Liver (tissue), 9 donors: ENCODE results near the gene OTOP2. TPM values are rescaled to one million over a fixed set of nuclear protein-coding genes. Genes with fewer than 3 reads are reported as not detected.
"Not testable (repeated sequence)": the region's sequence is repeated elsewhere in the genome, so short reads cannot be mapped to it uniquely, and the experiment has no call there.

Experiments
- DNase-seq: peaks from one replicate; pipeline ENCODE4 v3.0.0-alpha.2; 2017; ENCODE audit warnings: low spot score
- H3K27ac ChIP-seq, 2 donors: one replicate each; pipeline ENCODE4 v1.7.0; 2013; ENCODE audit warnings: inconsistent platforms in 2 of 2, low read length in 2 of 2, control low read depth in 1 of 2, low read depth in 1 of 2, mild to moderate bottlenecking in 1 of 2
- H3K27me3 ChIP-seq, 4 donors: one replicate each; pipeline versions ENCODE4 v1.6.1 to v1.7.0; 2013; ENCODE audit warnings: low read length in 3 of 4, inconsistent platforms in 1 of 4, mild to moderate bottlenecking in 1 of 4, moderate library complexity in 1 of 4; ENCODE audit not compliant: control insufficient read depth in 4 of 4, insufficient read depth in 4 of 4
- H3K36me3 ChIP-seq, 4 donors: one replicate each; pipeline versions ENCODE4 v1.6.1 to v1.7.0; 2013; ENCODE audit warnings: low read length in 3 of 4, mild to moderate bottlenecking in 3 of 4, low read depth in 1 of 4, moderate library complexity in 1 of 4; ENCODE audit not compliant: control insufficient read depth in 4 of 4, insufficient read depth in 3 of 4
- H3K4me1 ChIP-seq, 4 donors: one replicate each; pipeline versions ENCODE4 v1.6.1 to v1.7.0; 2013; ENCODE audit warnings: low read length in 3 of 4, mild to moderate bottlenecking in 3 of 4, moderate library complexity in 1 of 4; ENCODE audit not compliant: control insufficient read depth in 4 of 4, insufficient read depth in 4 of 4
- H3K4me3 ChIP-seq, 3 donors: one replicate each; pipeline versions ENCODE4 v1.6.1 to v1.7.0; 2013; ENCODE audit warnings: low read length in 3 of 3, control low read depth in 1 of 3, low read depth in 1 of 3, mild to moderate bottlenecking in 1 of 3
- H3K9ac ChIP-seq, 2 donors: one replicate each; pipeline ENCODE4 v1.7.0; 2013; ENCODE audit warnings: low read length in 2 of 2, mild to moderate bottlenecking in 2 of 2, moderate library complexity in 2 of 2, control low read depth in 1 of 2, low read depth in 1 of 2
- H3K9me3 ChIP-seq, 4 donors: one replicate each; pipeline versions ENCODE4 v1.6.1 to v1.7.0; 2013; ENCODE audit warnings: low read length in 3 of 4; ENCODE audit not compliant: control insufficient read depth in 4 of 4
- CTCF ChIP-seq: fragments of 150-350 bp; IDR thresholded peaks from 2 replicates; pipeline ENCODE4 v1.5.1; 2017; ENCODE audit warnings: improper control_type of control experiment, low read depth, low read length; ENCODE audit not compliant: missing input control
- EGR1 ChIP-seq, 2 donors: IDR thresholded peaks; 2 replicates each; pipeline ENCODE4 v1.6.1; 2016 to 2018; ENCODE audit warnings: antibody characterized with exemption in 2 of 2, low read depth in 2 of 2
- FOXA1 ChIP-seq: IDR thresholded peaks from 2 replicates; pipeline ENCODE4 v1.6.1; 2016; ENCODE audit warnings: antibody characterized with exemption
- FOXA2 ChIP-seq: IDR thresholded peaks from 2 replicates; pipeline ENCODE4 v1.6.1; 2016; ENCODE audit warnings: antibody characterized with exemption
- HNF4A ChIP-seq, 2 donors: conservative IDR thresholded peaks; 2 replicates each; pipeline ENCODE4 v1.6.1; 2016; ENCODE audit warnings: antibody characterized with exemption in 2 of 2, mild to moderate bottlenecking in 2 of 2
- HNF4G ChIP-seq: IDR thresholded peaks from 2 replicates; pipeline ENCODE4 v1.6.1; 2016; ENCODE audit warnings: antibody characterized with exemption
- JUND ChIP-seq, 2 donors: IDR thresholded peaks; 2 replicates each; pipeline ENCODE4 v1.6.1; 2016; ENCODE audit warnings: antibody characterized with exemption in 2 of 2
- NR2F2 ChIP-seq: IDR thresholded peaks from 2 replicates; pipeline ENCODE4 v1.6.1; 2016; ENCODE audit warnings: antibody characterized with exemption
- RAD21 ChIP-seq, 2 donors: IDR thresholded peaks; 2 replicates each; pipeline ENCODE4 v1.6.1; 2016; ENCODE audit warnings: antibody characterized with exemption in 2 of 2, mild to moderate bottlenecking in 2 of 2
- RXRA ChIP-seq, 2 donors: IDR thresholded peaks; 2 replicates each; pipeline ENCODE4 v1.6.1; 2017 to 2018; ENCODE audit warnings: antibody characterized with exemption in 2 of 2, mild to moderate bottlenecking in 1 of 2
- SP1 ChIP-seq: IDR thresholded peaks from 2 replicates; pipeline ENCODE4 v1.6.1; 2018; ENCODE audit warnings: antibody characterized with exemption, mild to moderate bottlenecking
- TAF1 ChIP-seq: conservative IDR thresholded peaks from 2 replicates; pipeline ENCODE4 v1.6.1; 2016; ENCODE audit warnings: antibody characterized with exemption, mild to moderate bottlenecking
- YY1 ChIP-seq: IDR thresholded peaks from 2 replicates; pipeline ENCODE4 v1.6.1; 2016; ENCODE audit warnings: antibody characterized with exemption, mild to moderate bottlenecking
- ZBTB33 ChIP-seq: IDR thresholded peaks from 2 replicates; pipeline ENCODE4 v1.6.1; 2016; ENCODE audit warnings: antibody characterized with exemption
- WGBS: extraction: QIAGEN DNeasy Blood & Tissue Kit; methylation state at CpG from one replicate; pipeline ENCODE4 v1.1.7; 2013; 5-methylcytosine and 5-hydroxymethylcytosine counted together
- polyA plus RNA-seq, 2 donors: library from polyadenylated mRNA; stranded (reverse) in 1 of 2; unstranded in 1 of 2; fragments of 200-250 nt in 1 of 2; fragments of >200 nt in 1 of 2; fragmentation: Nextera tagmentation in 1 of 2; extraction: Ambion mirVana in 1 of 2; gene quantifications; one replicate each; pipeline versions ENCODE4 v1.2.1 to v1.2.3, GENCODE V29; 2013 to 2015
- total RNA-seq, 2 donors: library from RNA; depleted of rRNA; stranded (reverse); fragments of >200 nt; gene quantifications; one replicate each; pipeline ENCODE4 v1.2.3, GENCODE V29; 2014
- TF ChIP-seq, protein P1 (sequence below): IDR thresholded peaks from 2 replicates; pipeline ENCODE4 v1.6.1; 2016; ENCODE audit warnings: antibody characterized with exemption, mild to moderate bottlenecking
- donor health status: healthy.
- donor health status: healthy.
- donor health status: healthy.
- donor health status: healthy.
- donor health status: healthy.

Gene OTOP2
- total and polyA plus RNA-seq, 4 donors: not detected

DNA sequence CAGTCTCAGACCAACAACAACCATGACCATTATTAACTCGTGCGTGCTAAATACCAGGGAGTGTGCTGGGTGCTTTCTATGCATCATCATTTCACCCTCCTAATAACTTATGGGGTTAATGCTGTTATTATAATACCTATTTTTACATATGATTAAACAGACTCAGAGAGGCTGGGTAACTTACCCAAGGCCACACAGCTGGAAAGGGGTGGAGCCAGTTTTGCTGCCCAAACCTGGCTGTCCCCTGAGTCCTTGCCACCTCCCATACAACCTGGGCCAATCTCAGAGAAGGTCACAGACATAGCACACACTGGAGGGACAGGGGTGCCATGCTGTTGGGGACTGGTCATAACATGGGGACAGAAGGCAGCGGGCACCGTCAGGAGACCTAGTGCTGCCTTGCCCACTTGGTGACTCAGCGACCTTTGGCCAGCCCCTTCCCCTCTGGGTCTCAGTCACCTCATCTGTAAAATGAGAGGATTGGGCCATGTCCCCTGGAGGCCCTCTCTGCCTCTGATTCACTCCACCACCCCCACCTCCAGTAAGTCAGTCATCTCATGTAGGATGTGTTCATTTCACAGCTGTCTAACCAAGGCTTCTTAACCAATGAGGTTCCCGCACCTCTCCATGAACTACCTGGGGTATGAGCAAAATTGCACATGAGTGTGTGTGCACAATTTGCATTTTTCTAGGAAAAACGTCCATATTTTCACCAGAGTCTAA, 19.2 kb upstream of the OTOP2 start:
- 77% methylated on average over 7 of the region's 7 CpGs for WGBS

DNA sequence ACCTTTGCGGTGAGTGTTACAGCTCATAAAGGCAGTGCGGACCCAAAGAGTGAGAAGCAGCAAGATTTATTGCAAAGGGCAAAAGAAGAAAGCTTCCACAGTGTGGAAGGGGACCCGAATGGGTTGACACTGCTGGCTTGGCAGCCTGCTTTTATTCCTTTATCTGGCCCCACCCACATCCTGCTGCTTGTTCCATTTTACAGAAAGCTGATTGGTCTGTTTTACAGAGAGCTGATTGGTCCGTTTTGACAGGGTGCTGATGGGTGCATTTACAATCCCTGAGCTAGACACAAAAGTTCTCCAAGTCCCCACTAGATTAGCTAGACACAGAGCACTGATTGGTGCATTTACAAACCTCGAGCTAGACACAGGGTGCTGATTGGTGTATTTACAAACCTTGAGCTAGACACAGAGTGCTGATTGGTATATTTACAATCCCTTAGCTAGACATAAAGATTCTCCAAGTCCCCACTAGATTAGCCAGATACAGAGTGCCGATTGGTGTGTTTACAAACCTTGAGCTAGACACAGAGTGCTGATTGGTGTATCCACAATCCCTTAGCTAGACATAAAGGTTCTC, 17.8 kb upstream of the OTOP2 start:
- H3K4me3 ChIP-seq, H3K27me3 ChIP-seq, H3K9me3 ChIP-seq, H3K27ac ChIP-seq, H3K9ac ChIP-seq, DNase-seq, H3K4me1 ChIP-seq, H3K36me3 ChIP-seq: not testable (repeated sequence)
- WGBS: 73% methylated on average over 6 of the region's 6 CpGs

More for the DNA sequence above, 19.2 kb upstream of the OTOP2 start:
- H3K36me3 ChIP-seq: no peaks in the 10 kb centered on the region
- no peak overlapping the region for H3K4me3 ChIP-seq
- peaks cover 0 to 3% (median under 1%) of the 10 kb centered on the region in 4 donors for H3K27me3 ChIP-seq
- no peak overlapping the region for H3K9ac ChIP-seq
- H3K4me1 ChIP-seq: no peaks in the 10 kb centered on the region
- no peak for DNase-seq
- no peak for TF ChIP-seq FOXA2
- no peak for TF ChIP-seq ZBTB33
- no peak for TF ChIP-seq HNF4G
- TF ChIP-seq RXRA (IDR thresholded peaks at IDR 0.05): no peak
- no peak for TF ChIP-seq SP1
- TF ChIP-seq YY1: no peak
- no peak for TF ChIP-seq TAF1
- TF ChIP-seq NR2F2: no peak
- TF ChIP-seq, protein P1, sequence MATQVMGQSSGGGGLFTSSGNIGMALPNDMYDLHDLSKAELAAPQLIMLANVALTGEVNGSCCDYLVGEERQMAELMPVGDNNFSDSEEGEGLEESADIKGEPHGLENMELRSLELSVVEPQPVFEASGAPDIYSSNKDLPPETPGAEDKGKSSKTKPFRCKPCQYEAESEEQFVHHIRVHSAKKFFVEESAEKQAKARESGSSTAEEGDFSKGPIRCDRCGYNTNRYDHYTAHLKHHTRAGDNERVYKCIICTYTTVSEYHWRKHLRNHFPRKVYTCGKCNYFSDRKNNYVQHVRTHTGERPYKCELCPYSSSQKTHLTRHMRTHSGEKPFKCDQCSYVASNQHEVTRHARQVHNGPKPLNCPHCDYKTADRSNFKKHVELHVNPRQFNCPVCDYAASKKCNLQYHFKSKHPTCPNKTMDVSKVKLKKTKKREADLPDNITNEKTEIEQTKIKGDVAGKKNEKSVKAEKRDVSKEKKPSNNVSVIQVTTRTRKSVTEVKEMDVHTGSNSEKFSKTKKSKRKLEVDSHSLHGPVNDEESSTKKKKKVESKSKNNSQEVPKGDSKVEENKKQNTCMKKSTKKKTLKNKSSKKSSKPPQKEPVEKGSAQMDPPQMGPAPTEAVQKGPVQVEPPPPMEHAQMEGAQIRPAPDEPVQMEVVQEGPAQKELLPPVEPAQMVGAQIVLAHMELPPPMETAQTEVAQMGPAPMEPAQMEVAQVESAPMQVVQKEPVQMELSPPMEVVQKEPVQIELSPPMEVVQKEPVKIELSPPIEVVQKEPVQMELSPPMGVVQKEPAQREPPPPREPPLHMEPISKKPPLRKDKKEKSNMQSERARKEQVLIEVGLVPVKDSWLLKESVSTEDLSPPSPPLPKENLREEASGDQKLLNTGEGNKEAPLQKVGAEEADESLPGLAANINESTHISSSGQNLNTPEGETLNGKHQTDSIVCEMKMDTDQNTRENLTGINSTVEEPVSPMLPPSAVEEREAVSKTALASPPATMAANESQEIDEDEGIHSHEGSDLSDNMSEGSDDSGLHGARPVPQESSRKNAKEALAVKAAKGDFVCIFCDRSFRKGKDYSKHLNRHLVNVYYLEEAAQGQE: no peak
- no peak for TF ChIP-seq CTCF
- TF ChIP-seq FOXA1: no peak
- TF ChIP-seq RAD21 (IDR thresholded peaks at IDR 0.05): no peak
- TF ChIP-seq JUND (IDR thresholded peaks at IDR 0.05): no peak
- TF ChIP-seq EGR1 (IDR thresholded peaks at IDR 0.05; ENCODE audit: low read depth in 2 of 2): no peak
- TF ChIP-seq HNF4A (conservative IDR thresholded peaks at IDR 0.05): no peak
- H3K9me3 ChIP-seq: no peaks in the 10 kb centered on the region
- no peak overlapping the region for H3K27ac ChIP-seq
